Right ventricle myocardium superior (tissue), 1 donor: ENCODE measurements around the gene ZNF501. TPM values are rescaled to one million over a fixed set of nuclear protein-coding genes. Genes with fewer than 3 reads are reported as not detected.

Experiments used
- ATAC-seq: fragments of 200-7000 bp; cut with Tn5 transposase; one replicate; pipeline ENCODE4 v1.9.1; 2020; ENCODE audit warnings: mild to moderate bottlenecking; ENCODE audit not compliant: poor library complexity
- DNase-seq: peaks from one replicate; pipeline ENCODE4 v3.0.0-alpha.2; 2020
- intact Hi-C: fragments of 100-400 bp; cut with DNase I; formaldehyde crosslinking; loops from one replicate; pipeline ENCODE4 v1.11.2; 2022
- total RNA-seq: library from RNA; stranded (reverse); fragmentation: NEBNext Ultra II Directional; extraction: Animal tissue kit (Norgen Biotek cat#: 25700); gene quantifications from one replicate; pipeline ENCODE4 v1.2.1, GENCODE V29; 2021
- donor health status: DM: no; HTN: yes; CAD: no; lungs with severe emphysema.

The ZNF501 gene
- total RNA-seq, 1 donor from 2014 or later: 4.9 TPM

GRCh38 chr3:44782891-44783290 is 53.5 kb downstream of the ZNF501 start:
- no peak for DNase-seq
- intact Hi-C loops: no loop called here

More at GRCh38 chr3:44782891-44783290, 53.5 kb downstream of the ZNF501 start:
- ATAC-seq: no peak

Other genes with a start within 250 kb of the ZNF501 start
- 1.4 TPM for gene ZKSCAN7, start 174.4 kb upstream of the ZNF501 start, total RNA-seq
- 0.73 TPM for gene ZNF660, start 144.7 kb upstream of the ZNF501 start, total RNA-seq
- gene ZNF197, start 104.6 kb upstream of the ZNF501 start, total RNA-seq: 10.3 TPM
- 6.3 TPM for gene ZNF35, start 80.9 kb upstream of the ZNF501 start, total RNA-seq
- 4.1 TPM for gene ZNF502, start 17.0 kb upstream of the ZNF501 start, total RNA-seq
- 32.8 TPM for gene KIAA1143, start 32.0 kb downstream of the ZNF501 start, total RNA-seq
- gene KIF15, start 32.2 kb downstream of the ZNF501 start, total RNA-seq: 0.73 TPM
- 10.2 TPM for gene TMEM42, start 132.3 kb downstream of the ZNF501 start, total RNA-seq
- not detected for gene TGM4, start 145.0 kb downstream of the ZNF501 start, total RNA-seq
- 35.6 TPM for gene ZDHHC3, start 246.5 kb downstream of the ZNF501 start, total RNA-seq
- gene EXOSC7, start 246.6 kb downstream of the ZNF501 start, total RNA-seq: 24.4 TPM